RWPE2 (cell line): ENCODE measurements around the gene HSPA9.

ENCODE experiments used
- ATAC-seq: fragments of 200-7000 bp; cut with Tn5 transposase; 3 replicates; pipeline ENCODE4 v1.9.1; 2021; ENCODE audit warnings: low read depth
- DNase-seq: peaks from one replicate; pipeline ENCODE4 v3.0.0-alpha.2; 2020; ENCODE audit warnings: low spot score
- H3K27ac ChIP-seq: fragments of 450-650 bp; 2 replicates; pipeline ENCODE4 v1.5.1; 2017; ENCODE audit warnings: mild to moderate bottlenecking; ENCODE audit not compliant: poor library complexity, severe bottlenecking
- H3K27me3 ChIP-seq: fragments of 250-450 bp; sonication (Bioruptor Pico); 2 replicates; pipeline ENCODE4 v1.5.1; 2021; ENCODE audit warnings: mild to moderate bottlenecking, moderate library complexity; ENCODE audit not compliant: insufficient read depth, poor library complexity, severe bottlenecking
- H3K36me3 ChIP-seq: fragments of 250-450 bp; sonication (Bioruptor Pico); 2 replicates; pipeline ENCODE4 v1.5.1; 2020; ENCODE audit warnings: low read depth, mild to moderate bottlenecking, moderate library complexity
- H3K4me1 ChIP-seq: fragments of 250-450 bp; sonication (Bioruptor Pico); 2 replicates; pipeline ENCODE4 v1.5.1; 2021; ENCODE audit warnings: mild to moderate bottlenecking, moderate library complexity; ENCODE audit not compliant: insufficient read depth, poor library complexity, severe bottlenecking
- H3K4me3 ChIP-seq: fragments of 250-450 bp; sonication (Bioruptor Pico); 2 replicates; pipeline ENCODE4 v1.5.1; 2021; ENCODE audit warnings: mild to moderate bottlenecking, moderate library complexity; ENCODE audit not compliant: severe bottlenecking
- H3K9me3 ChIP-seq: fragments of 250-450 bp; sonication (Bioruptor Pico); 2 replicates; pipeline ENCODE4 v1.5.1; 2021; ENCODE audit warnings: mild to moderate bottlenecking, moderate library complexity; ENCODE audit not compliant: severe bottlenecking
- CTCF ChIP-seq: fragments of 450-650 bp; IDR thresholded peaks from one replicate; pipeline ENCODE4 v1.5.1; 2017; ENCODE audit warnings: mild to moderate bottlenecking, moderate library complexity; ENCODE audit not compliant: poor library complexity, severe bottlenecking

The HSPA9 gene

GRCh38 chr5:138575194-138576015 lies at the start of gene HSPA9:
HSPA9 (minus strand) TSS chr5:138575401; CDS start chr5:138575318, 83 bp downstream.
- ATAC-seq (peak; percentile 82), DNase-seq (peak; percentile 99)
- Histone ChIP-seq H3K9me3 (no peaks in the 10 kb centered on the region), H3K36me3 (peaks cover 47% of the 10 kb centered on the region), H3K27me3 (no peaks in the 10 kb centered on the region), H3K4me3 (peak within 1 kb of the TSS; percentile 94), H3K27ac (peak within 1 kb of the TSS; percentile 69), H3K4me1 (peaks cover 8% of the 10 kb centered on the region)
- TF ChIP-seq CTCF = no peak

- H3K36me3 ChIP-seq = no peaks in the 10 kb centered on the region
- no peak overlapping the region for H3K27ac ChIP-seq
- no peak for ATAC-seq
- no peak overlapping the region for H3K4me3 ChIP-seq
- H3K9me3 ChIP-seq = no peaks in the 10 kb centered on the region
- no peak for TF ChIP-seq CTCF
- H3K27me3 ChIP-seq = no peaks in the 10 kb centered on the region
- no peak for DNase-seq
- no peaks in the 10 kb centered on the region for H3K4me1 ChIP-seq
Observed at GRCh38 chr5:138623053-138623452, 47.9 kb upstream of the HSPA9 start.

GRCh38 chr5:138622051-138622450 lies 46.9 kb upstream of the HSPA9 start:
- H3K27ac ChIP-seq = no peak overlapping the region
- H3K9me3 ChIP-seq = no peaks in the 10 kb centered on the region
- H3K36me3 ChIP-seq = no peaks in the 10 kb centered on the region
- no peak for DNase-seq
- no peak for ATAC-seq
- no peak for TF ChIP-seq CTCF
- H3K4me1 ChIP-seq = peaks cover under 1% of the 10 kb centered on the region
- H3K4me3 ChIP-seq = no peak overlapping the region
- no peaks in the 10 kb centered on the region for H3K27me3 ChIP-seq

- TF ChIP-seq CTCF = no peak
- DNase-seq = no peak
- Histone ChIP-seq H3K4me3 (no peak overlapping the region), H3K4me1 (peaks cover 7% of the 10 kb centered on the region), H3K36me3 (no peaks in the 10 kb centered on the region), H3K27me3 (no peaks in the 10 kb centered on the region), H3K9me3 (no peaks in the 10 kb centered on the region), H3K27ac (no peak overlapping the region)
- ATAC-seq = no peak
Observed at GRCh38 chr5:138620663-138621224, 45.5 kb upstream of the HSPA9 start.

GRCh38 chr5:138616508-138616907 lies 41.3 kb upstream of the HSPA9 start:
- Histone ChIP-seq H3K36me3 (no peaks in the 10 kb centered on the region), H3K4me1 (peaks cover 7% of the 10 kb centered on the region), H3K9me3 (no peaks in the 10 kb centered on the region), H3K4me3 (no peak overlapping the region), H3K27ac (no peak overlapping the region), H3K27me3 (no peaks in the 10 kb centered on the region)
- DNase-seq = no peak
- TF ChIP-seq CTCF = no peak
- ATAC-seq = no peak; the same call in 2 of the 3 replicates
